Loucy (cell line): ENCODE data around the gene ING5.
"Not testable (repeated sequence)": the region's sequence is repeated elsewhere in the genome, so short reads cannot be mapped to it uniquely, and the experiment has no call there.

Source experiments
- EZH2phosphoT487 ChIP-seq: fragments of 200-600 bp; IDR thresholded peaks from 2 replicates; pipeline ENCODE4 v1.6.1; 2018; ENCODE audit warnings: antibody characterized with exemption, mild to moderate bottlenecking, moderate library complexity, borderline replicate concordance
- TF ChIP-seq, protein P1 (sequence below): fragments of 200-600 bp; sonication (generic); conservative IDR thresholded peaks from 2 replicates; pipeline ENCODE4 v1.5.1; 2014; ENCODE audit warnings: mild to moderate bottlenecking, antibody characterized with exemption, low read length

DNA sequence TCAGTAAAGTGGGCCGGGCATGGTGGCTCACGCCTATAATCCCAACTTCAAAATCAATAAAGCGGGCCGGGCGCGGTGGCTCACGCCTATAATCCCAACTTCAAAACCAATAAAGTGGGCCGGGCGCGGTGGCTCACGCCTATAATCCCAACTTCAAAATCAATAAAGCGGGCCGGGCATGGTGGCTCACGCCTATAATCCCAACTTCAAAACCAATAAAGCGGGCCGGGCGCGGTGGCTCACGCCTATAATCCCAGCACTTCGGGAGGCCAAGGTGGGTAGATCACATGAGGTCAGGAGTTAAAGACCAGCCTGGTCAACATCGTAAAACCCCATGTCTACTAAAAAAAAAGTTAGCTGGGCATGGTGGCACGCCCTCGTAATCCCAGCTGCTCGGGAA lies 39.1 kb upstream of the ING5 start:
- TF ChIP-seq, protein P1, sequence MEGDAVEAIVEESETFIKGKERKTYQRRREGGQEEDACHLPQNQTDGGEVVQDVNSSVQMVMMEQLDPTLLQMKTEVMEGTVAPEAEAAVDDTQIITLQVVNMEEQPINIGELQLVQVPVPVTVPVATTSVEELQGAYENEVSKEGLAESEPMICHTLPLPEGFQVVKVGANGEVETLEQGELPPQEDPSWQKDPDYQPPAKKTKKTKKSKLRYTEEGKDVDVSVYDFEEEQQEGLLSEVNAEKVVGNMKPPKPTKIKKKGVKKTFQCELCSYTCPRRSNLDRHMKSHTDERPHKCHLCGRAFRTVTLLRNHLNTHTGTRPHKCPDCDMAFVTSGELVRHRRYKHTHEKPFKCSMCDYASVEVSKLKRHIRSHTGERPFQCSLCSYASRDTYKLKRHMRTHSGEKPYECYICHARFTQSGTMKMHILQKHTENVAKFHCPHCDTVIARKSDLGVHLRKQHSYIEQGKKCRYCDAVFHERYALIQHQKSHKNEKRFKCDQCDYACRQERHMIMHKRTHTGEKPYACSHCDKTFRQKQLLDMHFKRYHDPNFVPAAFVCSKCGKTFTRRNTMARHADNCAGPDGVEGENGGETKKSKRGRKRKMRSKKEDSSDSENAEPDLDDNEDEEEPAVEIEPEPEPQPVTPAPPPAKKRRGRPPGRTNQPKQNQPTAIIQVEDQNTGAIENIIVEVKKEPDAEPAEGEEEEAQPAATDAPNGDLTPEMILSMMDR, result not testable (repeated sequence)
- not testable (repeated sequence) for TF ChIP-seq EZH2phosphoT487
